SKM-1 treated with dmso at 0.1 percent for 144 hours (cell line): ENCODE data around the gene PDZK1IP1.

Source experiments
- DNase-seq: peaks from one replicate; lab custom pipeline; 2025; ENCODE audit not compliant: unreplicated experiment; lab: John Stamatoyannopoulos, UW

Gene PDZK1IP1, protein sequence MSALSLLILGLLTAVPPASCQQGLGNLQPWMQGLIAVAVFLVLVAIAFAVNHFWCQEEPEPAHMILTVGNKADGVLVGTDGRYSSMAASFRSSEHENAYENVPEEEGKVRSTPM

DNA sequence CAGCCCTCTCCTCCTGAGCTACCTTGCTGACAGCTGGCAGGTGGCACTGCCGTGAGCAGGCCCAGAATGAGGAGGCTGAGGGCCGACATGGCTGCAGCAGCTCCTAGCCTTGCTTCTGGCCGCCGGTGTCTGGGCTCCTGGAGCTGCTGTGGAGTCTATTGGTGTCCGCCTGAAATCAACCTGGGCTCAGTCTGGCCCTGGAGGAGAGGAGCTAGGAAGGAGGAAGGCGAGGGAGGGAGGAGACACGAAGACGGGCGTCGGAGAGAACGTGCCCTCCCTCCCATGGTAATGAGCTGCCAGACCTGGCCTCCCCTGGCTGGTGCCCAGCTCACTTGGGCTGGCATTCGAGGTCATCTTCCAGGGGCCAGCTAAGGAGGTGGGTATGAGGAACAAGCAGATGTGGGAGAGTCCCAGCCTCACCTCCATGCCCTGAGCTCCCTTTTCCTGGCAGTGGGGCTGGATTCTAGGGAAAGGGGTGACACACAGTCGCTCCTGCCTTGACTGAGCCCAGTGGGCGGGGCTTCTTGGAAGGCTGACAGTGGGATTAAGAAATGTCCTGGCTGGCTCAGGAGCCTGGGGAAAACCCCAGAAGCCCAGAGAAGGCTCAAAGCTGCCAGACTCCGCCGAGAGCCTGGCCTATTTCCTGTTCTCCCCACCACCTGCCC, at the start of gene PDZK1IP1:
PDZK1IP1 (minus strand) TSS at position 193 of the 665 bp plus-strand sequence; CDS start at position 89, 104 bp downstream.
- DNase-seq, result no peak

DNA sequence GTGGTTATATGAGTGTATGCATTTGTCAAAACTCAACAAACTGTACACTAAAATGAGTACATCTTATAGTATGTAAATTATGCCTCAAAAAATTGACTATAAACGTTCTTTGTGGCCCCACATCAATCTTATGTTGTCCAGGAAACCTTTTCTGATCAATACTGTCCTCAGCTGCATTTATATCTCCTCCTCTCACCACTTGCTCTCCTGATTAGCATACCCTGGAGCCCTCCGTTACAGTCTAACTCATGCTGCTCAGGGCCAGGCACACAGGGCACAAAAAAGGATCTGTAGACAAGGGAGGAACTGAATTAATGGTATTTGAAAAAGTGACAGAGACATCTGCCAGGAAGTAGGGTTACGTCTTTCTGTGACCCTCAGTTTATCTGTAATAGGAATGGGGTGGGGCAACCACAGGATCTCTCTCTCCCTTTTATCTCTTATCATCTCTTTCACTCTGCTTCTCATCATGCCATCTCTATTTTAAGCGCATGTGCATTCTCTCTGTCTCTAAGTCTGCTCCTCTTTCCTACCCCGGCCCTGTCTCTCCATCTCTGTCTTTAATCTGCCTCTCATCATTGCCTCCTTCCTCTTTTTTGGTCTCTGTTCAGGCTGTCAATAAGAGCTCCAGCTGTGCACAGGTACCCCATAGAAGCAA, 49.2 kb upstream of the PDZK1IP1 start:
- no peak for DNase-seq

DNA sequence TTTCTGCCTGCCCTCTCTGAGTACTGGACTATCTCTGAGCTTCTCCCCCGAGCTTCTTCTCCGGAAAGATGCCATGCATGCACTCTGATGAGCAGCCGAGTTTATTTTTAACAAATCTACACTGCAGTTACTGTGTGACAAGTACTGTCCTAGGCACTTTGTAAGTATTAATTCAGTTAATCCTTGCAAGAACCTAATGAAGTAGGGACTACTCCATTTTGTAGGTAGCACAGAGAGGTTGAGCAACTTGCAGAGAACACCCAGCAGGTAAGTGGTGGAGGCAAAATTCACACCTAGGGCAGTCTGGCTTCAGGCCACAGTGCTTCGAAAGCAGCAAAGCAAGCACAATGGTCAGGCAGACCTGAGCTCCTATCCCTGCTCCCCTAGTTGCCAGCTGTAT, 46.0 kb upstream of the PDZK1IP1 start:
- no peak for DNase-seq

DNA sequence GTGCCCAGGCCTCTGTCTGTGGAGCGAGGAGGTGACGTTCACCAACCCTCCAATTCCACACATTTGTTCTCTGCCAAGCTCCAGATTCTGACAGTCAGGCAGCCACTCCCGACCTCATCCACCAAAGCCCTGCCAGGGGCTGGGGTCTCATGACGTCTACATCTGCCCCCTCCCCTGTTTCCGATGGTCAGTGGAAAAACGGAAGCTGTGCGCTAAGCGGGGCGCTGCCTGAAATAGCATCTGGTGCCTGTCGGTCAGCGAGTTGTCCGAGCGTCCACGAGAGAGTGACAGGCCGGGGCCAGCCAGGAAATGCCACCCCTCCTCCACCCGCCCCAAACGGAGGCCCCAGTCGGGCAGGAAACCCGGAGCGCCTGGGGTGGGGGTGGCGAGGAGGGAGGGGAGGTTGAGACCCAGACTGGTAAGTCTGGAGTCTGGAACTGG, 45.4 kb upstream of the PDZK1IP1 start:
- DNase-seq, result no peak

DNA sequence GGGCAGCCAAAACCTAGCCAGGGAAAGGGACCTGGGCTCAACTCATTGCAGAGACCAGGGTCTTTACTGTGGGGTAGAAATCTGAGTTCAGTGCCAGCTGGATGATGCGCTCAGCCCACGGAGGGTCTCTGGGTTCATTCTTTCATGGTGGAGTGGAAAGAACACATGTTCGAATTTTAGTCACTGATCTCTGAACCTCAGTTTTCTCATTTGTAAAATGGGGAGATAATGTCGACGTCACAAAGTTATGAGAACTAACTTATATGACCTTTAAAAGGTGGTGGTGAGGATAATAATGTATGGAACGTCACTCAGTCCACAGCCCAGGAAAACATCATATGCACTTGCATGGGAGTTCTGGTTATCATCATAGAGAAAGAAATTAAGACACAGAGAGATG, 43.4 kb upstream of the PDZK1IP1 start:
- DNase-seq, result no peak

DNA sequence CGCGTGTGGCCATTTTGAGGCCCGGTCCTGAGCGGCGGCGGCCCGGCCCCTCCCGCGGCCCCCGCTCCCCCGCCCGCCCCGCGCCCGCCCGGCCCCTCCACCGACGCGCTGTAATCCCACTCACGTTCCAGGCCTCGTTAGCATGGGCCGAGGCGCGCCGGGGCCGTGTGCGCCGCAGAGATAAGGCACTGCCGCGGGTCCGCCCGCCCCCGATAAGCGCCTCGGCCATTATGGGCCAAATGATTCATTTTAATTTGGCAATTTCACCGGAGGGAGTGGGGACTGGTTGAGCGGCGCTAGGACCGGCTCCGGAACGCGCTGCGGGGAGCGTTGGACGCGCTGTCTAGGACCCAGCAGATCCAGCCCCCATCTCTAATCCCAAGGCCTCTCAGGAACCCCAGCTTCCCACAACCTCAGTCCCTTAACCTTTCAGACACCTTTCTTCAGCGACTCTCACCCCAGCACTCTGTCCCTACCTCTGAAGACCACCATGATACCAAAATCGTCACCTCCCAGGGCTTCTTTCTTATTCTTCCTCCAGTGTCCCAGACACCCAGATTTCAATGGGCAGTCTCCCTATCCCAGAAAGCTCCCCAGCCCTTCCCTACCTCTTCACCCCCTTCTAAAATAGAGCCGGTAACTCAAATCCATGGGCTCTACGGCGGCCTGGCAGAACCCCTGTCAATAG, 42.5 kb upstream of the PDZK1IP1 start, which contains the start of gene TAL1:
TAL1 (minus strand) TSS at position 39 of the 688 bp plus-strand sequence. CDS start 6,337 bp downstream, outside the sequence.
- DNase-seq, result no peak

DNA sequence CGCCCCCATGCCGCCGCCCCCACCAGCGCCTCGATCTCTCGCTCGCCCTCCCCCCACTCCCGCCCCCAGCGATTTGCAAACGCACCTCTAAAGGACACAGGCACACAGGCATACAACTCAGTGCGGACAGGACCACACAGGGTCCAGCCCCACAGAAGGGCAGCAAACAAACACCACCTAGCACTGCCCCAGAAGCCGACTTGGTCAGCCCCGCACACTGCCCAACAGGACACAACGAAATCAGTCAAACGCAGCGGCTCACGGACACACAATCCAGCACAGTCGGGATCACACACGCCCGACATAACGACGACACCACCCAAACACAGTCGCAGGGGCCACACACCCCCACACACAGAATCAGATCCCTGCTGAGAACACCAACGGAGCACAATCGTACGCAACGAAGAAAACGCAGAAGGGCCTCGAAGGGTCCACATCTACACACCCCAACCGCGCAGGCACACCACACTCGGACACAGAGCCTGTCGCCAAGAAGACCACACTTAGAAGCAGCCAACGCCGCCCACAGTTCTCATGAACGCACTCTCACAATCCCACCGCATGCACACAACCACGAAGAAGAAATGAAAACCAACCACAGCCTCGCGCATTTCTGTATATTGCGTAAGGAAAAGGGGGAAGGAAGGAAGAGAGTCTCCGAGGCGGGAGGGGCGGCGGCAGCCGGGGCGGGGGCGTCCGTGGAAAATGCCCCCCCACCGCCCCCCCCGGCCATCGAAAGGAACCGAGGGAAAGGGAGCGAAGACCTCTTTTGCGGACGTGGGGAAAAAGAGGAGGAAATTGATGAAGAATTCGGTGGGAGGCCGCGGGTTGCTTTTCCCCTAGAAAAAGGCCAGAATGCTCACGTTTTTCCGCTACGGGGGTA, 41.7 kb upstream of the PDZK1IP1 start:
- DNase-seq, result peak; percentile 15

DNA sequence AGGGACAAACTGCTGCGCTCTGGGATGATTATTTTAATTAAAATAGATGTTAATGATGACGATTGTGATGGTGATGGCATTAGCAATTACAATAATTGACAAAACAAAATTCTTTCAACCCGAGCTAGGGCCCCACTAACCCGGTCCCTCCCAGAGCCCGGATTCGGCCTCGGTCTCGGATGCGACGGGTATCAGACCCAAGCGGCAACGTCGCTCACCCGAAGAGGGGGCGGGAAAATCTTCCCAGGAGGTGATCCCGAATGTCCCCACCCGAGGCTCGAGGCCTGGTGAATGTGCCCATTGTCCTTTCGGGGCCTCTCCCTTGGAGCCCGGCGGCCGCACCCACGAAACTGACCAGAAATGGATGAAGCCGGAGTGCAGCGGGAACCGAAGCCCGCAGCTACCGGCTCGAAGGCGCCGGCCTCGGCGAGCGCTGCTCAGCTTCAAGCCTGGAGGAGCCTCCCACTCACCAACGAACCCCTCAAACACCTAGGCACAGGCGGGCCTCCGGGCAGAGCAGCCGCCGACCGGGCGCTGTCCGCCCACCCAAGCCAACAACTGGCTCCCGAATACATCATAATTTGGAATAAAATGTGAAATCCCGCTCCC, 41.0 kb upstream of the PDZK1IP1 start:
- DNase-seq, result no peak

DNA sequence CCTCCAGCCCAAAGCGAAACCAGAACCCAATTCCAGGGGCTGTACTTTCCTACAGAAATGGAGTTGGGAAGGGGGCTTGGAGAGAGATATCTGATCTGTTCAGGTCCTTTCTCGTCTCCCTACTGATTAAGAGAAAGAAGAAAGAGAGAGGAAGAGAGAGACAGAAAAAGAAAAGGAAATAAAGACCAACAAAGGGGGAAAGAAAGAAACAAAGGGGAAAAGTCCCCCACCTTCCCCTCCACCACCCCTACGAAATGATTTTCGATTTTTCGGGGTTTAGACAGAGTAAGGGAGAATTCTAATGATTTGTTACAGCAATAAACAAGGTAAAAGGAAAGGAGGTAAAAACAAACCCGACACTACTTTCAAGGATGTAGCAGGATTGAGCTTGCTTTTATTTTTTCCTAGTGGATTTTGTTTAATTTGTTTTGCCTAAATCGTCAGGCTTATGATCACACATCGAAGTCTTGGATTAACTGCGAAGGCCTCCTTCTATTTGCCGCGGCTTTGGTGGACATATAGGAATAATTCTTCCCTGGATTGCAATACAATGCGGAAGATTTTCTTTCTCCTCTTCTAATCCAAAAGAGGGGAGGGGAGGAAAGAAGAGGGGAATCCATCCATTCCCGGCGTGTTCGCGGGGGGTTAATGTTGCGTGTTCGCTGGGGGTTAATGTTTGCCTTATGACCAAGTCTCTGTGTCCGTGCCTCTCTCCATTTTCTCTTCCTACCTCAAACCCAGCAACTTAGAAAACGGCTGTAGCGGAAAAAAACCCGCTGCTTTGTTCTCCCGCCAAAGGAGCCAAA, 40.3 kb upstream of the PDZK1IP1 start:
- DNase-seq, result no peak

DNA sequence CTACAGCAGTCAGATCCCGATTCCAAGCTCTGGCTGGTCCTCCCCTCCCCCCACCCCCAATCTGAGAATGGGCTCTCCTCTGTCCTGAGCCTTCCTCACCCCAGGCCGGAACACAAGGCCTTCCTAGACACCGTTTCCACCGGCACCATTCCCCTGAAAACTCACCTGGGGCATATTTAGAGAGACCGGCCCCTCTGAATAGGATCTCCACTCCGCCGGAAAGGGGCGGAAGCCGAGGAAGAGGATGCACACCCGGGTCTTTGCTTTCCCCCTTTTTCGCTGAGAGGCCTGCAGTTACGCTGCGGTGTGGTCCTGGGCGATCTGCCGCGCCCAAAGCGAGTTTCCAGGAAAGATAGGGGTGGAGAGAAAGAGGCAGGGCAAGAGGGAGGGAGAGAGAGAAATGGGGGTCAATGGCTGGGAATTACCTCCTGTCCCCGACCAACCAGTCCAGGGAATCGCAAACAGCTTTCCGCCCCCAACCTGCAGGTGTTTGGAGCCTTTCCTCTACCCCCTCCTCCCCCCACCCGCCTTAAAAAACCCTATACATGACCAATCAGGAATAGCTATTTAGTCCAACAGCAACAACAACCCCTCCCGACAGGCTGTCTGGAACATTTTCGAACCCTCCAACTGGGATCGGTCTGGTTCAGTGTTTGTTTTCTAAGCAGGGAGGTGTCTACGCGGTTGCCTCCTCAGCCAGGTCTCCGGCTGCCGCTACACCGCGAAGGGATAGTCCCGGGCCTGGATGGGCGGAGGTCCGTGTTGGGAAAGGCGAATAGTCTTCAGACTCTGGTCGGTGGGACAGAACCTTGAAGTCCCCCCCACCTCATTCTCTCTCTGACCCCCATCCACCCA, 39.4 kb upstream of the PDZK1IP1 start:
- no peak for DNase-seq

DNA sequence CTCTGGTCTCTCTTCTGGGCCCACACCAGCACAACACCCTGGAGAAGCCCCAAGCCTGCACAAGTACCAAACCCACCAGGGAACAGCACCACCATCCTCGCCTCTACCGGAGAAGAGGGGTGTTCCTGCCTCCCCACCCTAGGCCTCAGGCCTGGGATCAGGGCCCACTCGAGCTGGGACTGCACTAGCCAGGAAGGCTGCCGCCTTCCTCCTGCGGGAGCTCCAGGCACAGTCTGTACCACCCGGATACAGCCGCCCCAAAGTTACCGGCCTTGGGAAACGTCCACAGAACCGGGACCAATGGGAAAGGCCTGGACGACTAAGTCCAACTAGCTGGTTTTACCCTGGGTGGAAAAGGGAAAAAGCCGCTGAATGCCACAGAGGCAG, 38.8 kb upstream of the PDZK1IP1 start:
- DNase-seq, result no peak

DNA sequence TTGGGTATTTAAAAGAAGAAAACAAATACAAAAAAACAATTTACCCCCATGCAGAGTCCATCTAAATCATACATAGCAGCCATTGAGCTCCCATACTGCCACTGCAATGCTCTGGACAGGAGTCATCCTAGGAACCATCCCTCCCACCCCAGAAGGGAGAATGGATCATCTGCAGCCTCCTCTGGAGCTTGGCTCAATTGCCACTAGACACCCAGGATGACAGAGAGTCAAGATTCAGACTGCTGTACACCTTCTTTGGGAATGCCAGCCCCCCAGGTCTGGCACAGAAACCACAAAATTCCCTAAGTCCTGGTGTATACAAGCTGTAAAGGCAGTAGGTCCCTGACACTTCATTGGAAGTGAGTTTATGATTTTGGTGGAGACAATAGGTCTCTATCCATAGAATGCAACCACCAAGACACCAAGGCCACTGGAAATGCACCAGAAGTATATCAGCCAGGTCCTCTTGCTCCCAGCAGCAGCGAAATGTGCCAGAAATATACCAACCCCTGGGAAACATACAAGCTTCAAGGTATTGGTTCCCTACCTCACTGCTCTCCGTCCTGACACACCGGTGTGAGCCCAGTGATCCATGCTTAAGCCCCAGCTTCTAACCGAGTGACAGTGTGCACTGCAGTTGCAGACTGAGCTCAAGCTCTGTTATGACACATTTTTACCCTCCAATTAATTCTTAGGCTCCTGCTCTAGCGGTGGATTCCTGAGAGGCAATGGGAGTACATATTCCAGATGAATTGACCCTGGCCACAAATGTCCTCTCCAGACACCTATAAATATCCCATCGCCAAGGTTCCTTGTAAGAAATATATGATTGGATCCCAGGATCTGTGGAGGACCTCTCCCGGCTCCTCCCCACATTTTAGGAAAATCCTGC, 37.8 kb upstream of the PDZK1IP1 start:
- DNase-seq, result no peak

DNA sequence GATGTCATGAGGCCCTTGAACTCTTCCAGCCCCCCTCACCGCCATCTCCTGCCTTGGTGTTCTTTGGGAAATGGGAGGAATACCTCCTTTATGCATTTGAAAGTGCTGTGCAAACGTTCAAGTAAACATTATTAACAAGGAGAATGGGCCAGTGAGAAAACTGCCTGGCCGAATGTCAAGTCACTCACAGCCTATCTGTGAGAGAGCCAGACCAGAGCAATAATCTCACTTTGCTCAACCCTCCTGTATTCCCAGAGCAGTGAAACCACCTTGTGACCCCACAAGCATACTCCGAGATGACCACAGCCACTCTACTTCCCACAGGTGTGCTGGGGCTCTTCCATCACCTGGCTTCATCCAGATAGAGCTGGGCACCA, 37.0 kb upstream of the PDZK1IP1 start:
- DNase-seq, result no peak

DNA sequence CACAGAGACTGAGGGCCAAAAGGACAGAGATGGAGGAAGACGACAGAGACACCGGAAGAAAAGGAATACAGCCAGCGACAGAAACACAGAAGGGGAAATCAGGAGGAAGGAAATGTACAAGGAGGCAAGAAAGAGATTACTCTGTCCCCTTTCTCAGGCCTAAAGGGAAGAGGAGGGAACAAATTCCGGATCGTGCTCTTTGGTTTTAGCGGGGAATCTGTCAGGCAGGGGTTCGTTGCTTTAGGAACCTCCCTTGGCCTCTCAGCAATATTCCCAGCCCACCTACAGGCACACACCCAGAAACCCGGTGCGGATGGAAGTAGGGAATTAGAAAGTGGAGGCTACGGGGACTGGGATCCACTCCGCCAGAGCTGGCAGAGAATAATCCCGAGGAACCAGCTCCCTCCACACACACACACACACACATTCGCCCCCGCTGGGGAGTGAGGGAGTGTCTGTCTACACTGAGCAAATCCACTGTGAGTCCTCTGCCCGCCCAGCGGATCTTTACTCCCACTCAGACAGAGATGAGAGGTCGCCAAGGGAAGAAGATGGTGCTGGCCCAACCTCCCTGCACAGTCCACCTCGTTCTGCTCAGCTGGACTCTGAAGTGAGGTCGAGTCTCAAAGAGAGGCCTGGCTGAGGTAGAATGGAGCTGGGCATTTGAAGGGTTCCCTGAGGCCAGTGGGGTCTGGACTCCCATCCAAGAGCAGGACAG, 36.4 kb upstream of the PDZK1IP1 start:
- no peak for DNase-seq

DNA sequence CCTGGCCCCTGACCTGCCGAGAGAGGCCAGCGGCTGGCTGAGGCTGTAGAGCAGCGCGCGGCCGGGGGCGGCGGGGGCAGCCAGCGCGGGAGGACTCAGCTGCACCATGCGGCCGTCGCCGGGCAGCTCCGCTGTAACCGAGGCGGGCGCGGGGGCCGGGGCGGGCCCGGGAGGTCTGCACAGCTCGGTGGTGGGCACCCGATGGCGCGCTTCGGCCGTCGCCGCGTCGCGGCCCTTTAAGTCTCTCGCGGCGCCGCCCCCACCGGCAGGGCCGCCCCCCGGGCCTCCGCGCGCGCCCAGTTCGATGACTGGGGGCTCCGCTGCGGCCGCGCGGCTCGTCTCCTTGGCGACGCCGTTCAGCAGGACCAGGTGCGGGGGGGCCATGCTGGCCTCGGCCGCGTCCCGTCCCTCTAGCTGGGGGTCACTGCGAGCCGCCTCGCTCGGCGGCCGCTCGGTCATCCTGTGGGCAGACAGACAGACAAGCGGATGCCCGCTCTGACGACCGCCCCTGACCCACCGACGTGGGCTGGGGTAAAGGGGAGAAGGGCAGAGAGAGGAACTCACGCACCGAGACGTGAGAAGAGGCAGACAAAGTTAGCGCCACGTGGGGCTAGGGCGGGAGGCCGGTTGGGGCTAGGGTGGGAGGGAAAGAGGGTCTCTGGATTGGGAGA, 35.7 kb upstream of the PDZK1IP1 start:
- DNase-seq, result no peak

DNA sequence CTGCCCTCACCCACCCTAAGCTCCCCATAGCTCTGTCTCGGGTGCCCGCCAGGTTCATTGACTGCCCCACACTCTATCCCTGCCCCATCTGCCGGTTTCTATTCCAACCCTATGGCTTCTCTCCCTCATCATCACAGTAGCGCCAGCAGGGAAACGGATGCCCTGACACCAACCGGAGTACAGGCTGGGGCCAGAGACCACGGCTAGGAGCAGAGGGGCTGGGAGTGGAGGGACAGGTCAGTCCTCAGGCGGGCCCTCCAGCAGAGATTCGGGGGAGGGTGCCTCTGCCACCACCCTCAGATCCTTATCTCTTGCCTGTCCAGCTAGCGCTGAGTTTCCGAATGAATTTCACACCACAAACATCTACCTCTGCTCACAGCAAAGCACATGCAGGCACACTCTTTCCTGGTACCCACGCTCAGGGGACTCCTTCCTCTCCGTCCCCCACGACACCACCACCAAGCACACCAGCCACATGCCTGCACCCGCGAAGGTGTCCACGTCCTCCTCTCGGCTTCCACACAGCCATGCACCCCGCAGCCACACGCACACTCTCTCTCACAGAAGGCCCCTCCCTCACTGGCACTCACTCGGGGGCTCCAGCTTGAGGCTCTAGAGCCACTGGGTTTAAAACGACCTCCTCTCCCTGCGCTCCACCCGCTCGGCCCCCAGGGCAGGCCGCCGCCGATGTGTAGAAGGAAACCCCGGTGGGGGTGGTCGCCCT, 35.0 kb upstream of the PDZK1IP1 start:
- DNase-seq, result no peak
